ENCODE data around the gene ZSCAN25.

Gene ZSCAN25

GRCh38 chr7:99599836-99600235 lies 16.9 kb upstream of the ZSCAN25 start:
- no peaks in the 10 kb centered on the region for H3K4me1 ChIP-seq
- H3K36me3 ChIP-seq (replicated peaks): no peaks in the 10 kb centered on the region
- no peak overlapping the region for H3K4me3 ChIP-seq
- DNase-seq (ENCODE audit: low spot score in 2 of 2): no peak
- no peaks in the 10 kb centered on the region for H3K9me3 ChIP-seq
- in situ Hi-C loops (cut with MboI; ENCODE audit: low sequenced_read_pairs): no loop called here
- H3K27me3 ChIP-seq (ENCODE audit: low read depth): no peaks in the 10 kb centered on the region

- H3K27me3 ChIP-seq (ENCODE audit: low read depth): no peaks in the 10 kb centered on the region
- in situ Hi-C loops (cut with MboI; ENCODE audit: low sequenced_read_pairs): no loop called here
- H3K4me3 ChIP-seq: no peak overlapping the region
- H3K4me1 ChIP-seq: no peaks in the 10 kb centered on the region
- DNase-seq (ENCODE audit: low spot score in 2 of 2): no peak
- H3K9me3 ChIP-seq: no peaks in the 10 kb centered on the region
- H3K36me3 ChIP-seq (replicated peaks): no peaks in the 10 kb centered on the region
These were observed 15.0 kb upstream of the ZSCAN25 start for GRCh38 chr7:99601656-99602310.

GRCh38 chr7:99605527-99605926 lies 11.2 kb upstream of the ZSCAN25 start:
- H3K36me3 ChIP-seq (replicated peaks): no peaks in the 10 kb centered on the region
- in situ Hi-C loops (cut with MboI; ENCODE audit: low sequenced_read_pairs): no loop called here
- H3K4me3 ChIP-seq: no peak overlapping the region
- no peak for DNase-seq (ENCODE audit: low spot score in 2 of 2)
- H3K4me1 ChIP-seq: no peaks in the 10 kb centered on the region
- peaks cover under 1% of the 10 kb centered on the region; the same call in 1 of the 2 replicates for H3K27me3 ChIP-seq (ENCODE audit: low read depth)
- no peaks in the 10 kb centered on the region for H3K9me3 ChIP-seq

- Histone ChIP-seq H3K36me3 (replicated peaks) (no peaks in the 10 kb centered on the region), H3K9me3 (no peaks in the 10 kb centered on the region), H3K4me1 (no peaks in the 10 kb centered on the region), H3K27me3 (ENCODE audit: low read depth) (peaks cover 7% of the 10 kb centered on the region; the same call in 1 of the 2 replicates), H3K4me3 (no peak overlapping the region)
- in situ Hi-C loops (cut with MboI; ENCODE audit: low sequenced_read_pairs): no loop called here
- no peak for DNase-seq (ENCODE audit: low spot score in 2 of 2)
These were observed 10.2 kb upstream of the ZSCAN25 start for GRCh38 chr7:99606531-99606930.

- H3K4me1 ChIP-seq: no peaks in the 10 kb centered on the region
- in situ Hi-C loops (cut with MboI; ENCODE audit: low sequenced_read_pairs): no loop called here
- H3K36me3 ChIP-seq (replicated peaks): no peaks in the 10 kb centered on the region
- DNase-seq (ENCODE audit: low spot score in 2 of 2): no peak
- peaks cover 7% of the 10 kb centered on the region; the same call in 1 of the 2 replicates for H3K27me3 ChIP-seq (ENCODE audit: low read depth)
- no peaks in the 10 kb centered on the region for H3K9me3 ChIP-seq
- H3K4me3 ChIP-seq: no peak overlapping the region
These were observed 9.2 kb upstream of the ZSCAN25 start for GRCh38 chr7:99607548-99607947.

- no peak overlapping the region for H3K4me3 ChIP-seq
- peaks cover 6% of the 10 kb centered on the region for H3K4me1 ChIP-seq
- DNase-seq (ENCODE audit: low spot score in 2 of 2): no peak
- H3K27me3 ChIP-seq (ENCODE audit: low read depth): peaks cover 11% of the 10 kb centered on the region; the same call in 1 of the 2 replicates
- no peaks in the 10 kb centered on the region for H3K9me3 ChIP-seq
- in situ Hi-C loops (cut with MboI; ENCODE audit: low sequenced_read_pairs): no loop called here
- H3K36me3 ChIP-seq (replicated peaks): peaks cover 17% of the 10 kb centered on the region
These were observed 2.3 kb upstream of the ZSCAN25 start for GRCh38 chr7:99614495-99614894.

GRCh38 chr7:99615989-99616358 lies 772 bp upstream of the ZSCAN25 start:
- H3K27me3 ChIP-seq (ENCODE audit: low read depth): peaks cover 6% of the 10 kb centered on the region; the same call in 1 of the 2 replicates
- peaks cover 29% of the 10 kb centered on the region for H3K36me3 ChIP-seq (replicated peaks)
- no peak for DNase-seq (ENCODE audit: low spot score in 2 of 2)
- no peaks in the 10 kb centered on the region for H3K9me3 ChIP-seq
- peaks cover 6% of the 10 kb centered on the region for H3K4me1 ChIP-seq
- in situ Hi-C loops (cut with MboI; ENCODE audit: low sequenced_read_pairs): no loop called here
- peak overlapping the region; percentile 93 for H3K4me3 ChIP-seq

GRCh38 chr7:99617192-99617781 lies 541 bp downstream of the ZSCAN25 start:
- Histone ChIP-seq H3K27me3 (ENCODE audit: low read depth) (peaks cover 4% of the 10 kb centered on the region; the same call in 1 of the 2 replicates), H3K4me3 (peak overlapping the region; percentile 93), H3K4me1 (peaks cover 6% of the 10 kb centered on the region), H3K9me3 (no peaks in the 10 kb centered on the region), H3K36me3 (replicated peaks) (peaks cover 37% of the 10 kb centered on the region)
- no peak for DNase-seq (ENCODE audit: low spot score in 2 of 2)
- in situ Hi-C loops (cut with MboI; ENCODE audit: low sequenced_read_pairs): no loop called here

- in situ Hi-C loops (cut with MboI; ENCODE audit: low sequenced_read_pairs): no loop called here
- H3K4me1 ChIP-seq: peaks cover 6% of the 10 kb centered on the region
- peaks cover 4% of the 10 kb centered on the region; the same call in 1 of the 2 replicates for H3K27me3 ChIP-seq (ENCODE audit: low read depth)
- peaks cover 51% of the 10 kb centered on the region for H3K36me3 ChIP-seq (replicated peaks)
- DNase-seq (ENCODE audit: low spot score in 2 of 2): no peak
- no peak overlapping the region for H3K4me3 ChIP-seq
- H3K9me3 ChIP-seq: no peaks in the 10 kb centered on the region
These were observed 2.0 kb downstream of the ZSCAN25 start for GRCh38 chr7:99618726-99619125.

GRCh38 chr7:99619571-99620130 lies 2.9 kb downstream of the ZSCAN25 start:
- H3K27me3 ChIP-seq (ENCODE audit: low read depth): no peaks in the 10 kb centered on the region
- peaks cover 6% of the 10 kb centered on the region for H3K4me1 ChIP-seq
- H3K4me3 ChIP-seq: no peak overlapping the region
- DNase-seq (ENCODE audit: low spot score in 2 of 2): no peak
- in situ Hi-C loops (cut with MboI; ENCODE audit: low sequenced_read_pairs): no loop called here
- no peaks in the 10 kb centered on the region for H3K9me3 ChIP-seq
- peaks cover 60% of the 10 kb centered on the region for H3K36me3 ChIP-seq (replicated peaks)

GRCh38 chr7:99621271-99621670 lies 4.5 kb downstream of the ZSCAN25 start:
- in situ Hi-C loops (cut with MboI; ENCODE audit: low sequenced_read_pairs): no loop called here
- H3K9me3 ChIP-seq: no peaks in the 10 kb centered on the region
- no peaks in the 10 kb centered on the region for H3K27me3 ChIP-seq (ENCODE audit: low read depth)
- H3K4me3 ChIP-seq: no peak overlapping the region
- H3K36me3 ChIP-seq (replicated peaks): peaks cover 76% of the 10 kb centered on the region
- H3K4me1 ChIP-seq: peaks cover 6% of the 10 kb centered on the region
- no peak for DNase-seq (ENCODE audit: low spot score in 2 of 2)

GRCh38 chr7:99622596-99622995 lies 5.8 kb downstream of the ZSCAN25 start:
- in situ Hi-C loops (cut with MboI; ENCODE audit: low sequenced_read_pairs): no loop called here
- Histone ChIP-seq H3K4me1 (peaks cover 3% of the 10 kb centered on the region), H3K4me3 (no peak overlapping the region), H3K27me3 (ENCODE audit: low read depth) (no peaks in the 10 kb centered on the region), H3K36me3 (replicated peaks) (peaks cover 86% of the 10 kb centered on the region), H3K9me3 (no peaks in the 10 kb centered on the region)
- DNase-seq (ENCODE audit: low spot score in 2 of 2): no peak

GRCh38 chr7:99623091-99623693 lies 6.4 kb downstream of the ZSCAN25 start:
- H3K36me3 ChIP-seq (replicated peaks): peaks cover 88% of the 10 kb centered on the region
- no peak overlapping the region for H3K4me3 ChIP-seq
- H3K4me1 ChIP-seq: no peaks in the 10 kb centered on the region
- no peaks in the 10 kb centered on the region for H3K9me3 ChIP-seq
- no peak for DNase-seq (ENCODE audit: low spot score in 2 of 2)
- in situ Hi-C loops (cut with MboI; ENCODE audit: low sequenced_read_pairs): no loop called here
- H3K27me3 ChIP-seq (ENCODE audit: low read depth): no peaks in the 10 kb centered on the region
